NB4 (cell line): ENCODE data around the gene ANKRD55.

Source experiments
- CTCF ChIP-seq: IDR thresholded peaks from one replicate; pipeline ENCODE4 v1.5.1; 2012; ENCODE audit warnings: low read depth, low read length
- POLR2A ChIP-seq: IDR thresholded peaks from 2 replicates; pipeline ENCODE4 v1.6.1; 2011; ENCODE audit warnings: mild to moderate bottlenecking; ENCODE audit not compliant: insufficient read length; ENCODE audit errors: extremely low read depth
- TF ChIP-seq, protein P1 (sequence below): IDR thresholded peaks from 2 replicates; pipeline ENCODE4 v1.6.1; 2011; ENCODE audit warnings: low read depth, low read length

DNA sequence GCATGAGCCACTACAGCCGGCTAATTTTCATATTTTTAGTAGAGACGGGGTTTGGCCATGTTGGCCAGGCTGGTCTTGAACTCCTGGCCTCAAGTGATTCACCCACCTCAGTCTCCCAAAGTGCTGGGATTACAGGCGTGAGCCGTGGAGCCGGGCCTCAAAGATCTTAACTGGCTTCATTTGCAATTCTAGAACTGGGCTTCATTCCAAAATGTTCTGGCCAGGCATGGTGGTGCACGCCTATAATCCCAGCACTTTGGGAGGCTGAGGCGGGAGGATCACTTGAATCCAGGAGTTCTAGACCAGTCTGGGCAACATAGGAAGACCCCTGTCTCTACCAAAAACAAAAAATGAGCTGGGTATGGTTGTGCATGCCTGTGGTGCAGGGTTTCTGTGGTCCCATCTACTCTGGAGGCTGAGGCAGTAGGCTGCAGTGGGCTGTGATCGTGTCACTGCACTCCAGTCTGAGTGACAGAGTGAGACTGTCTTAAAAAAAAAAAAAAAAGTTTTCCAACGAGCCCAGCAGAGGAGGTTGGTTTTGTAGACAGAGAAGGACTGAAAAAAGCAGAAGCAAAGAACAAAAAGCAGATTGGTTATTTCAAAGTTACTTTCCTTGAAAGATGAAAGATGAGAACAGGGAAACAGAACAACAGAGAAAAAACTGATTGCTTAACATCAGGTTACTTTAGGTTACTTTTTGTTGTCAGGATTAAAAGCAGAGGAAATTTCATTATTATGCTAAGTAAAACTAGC is 78.2 kb downstream of the ANKRD55 start:
- TF ChIP-seq, protein P1, sequence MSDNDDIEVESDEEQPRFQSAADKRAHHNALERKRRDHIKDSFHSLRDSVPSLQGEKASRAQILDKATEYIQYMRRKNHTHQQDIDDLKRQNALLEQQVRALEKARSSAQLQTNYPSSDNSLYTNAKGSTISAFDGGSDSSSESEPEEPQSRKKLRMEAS: no peak
- TF ChIP-seq POLR2A (no peak), CTCF (no peak)
